PFSK-1 (cell line): ENCODE results near the gene THG1L.

Experiments used
- POLR2AphosphoS5 ChIP-seq: IDR thresholded peaks from 2 replicates; pipeline ENCODE4 v1.6.1; 2012; ENCODE audit warnings: low read depth, mild to moderate bottlenecking, control low read depth, low read length, moderate library complexity
- REST ChIP-seq, 2 experiments: IDR thresholded peaks; 2 replicates each; pipeline versions ENCODE4 v1.6.1 to v1.8.0; 2011 to 2012; ENCODE audit warnings: low read depth in 2 of 2, low read length in 2 of 2, control low read depth in 1 of 2, inconsistent platforms in 1 of 2, mild to moderate bottlenecking in 1 of 2, moderate library complexity in 1 of 2; ENCODE audit not compliant: insufficient read depth in 1 of 2
- SIN3A ChIP-seq: IDR thresholded peaks from 2 replicates; pipeline ENCODE4 v1.6.1; 2012; ENCODE audit warnings: mild to moderate bottlenecking, low read length, moderate library complexity, borderline replicate concordance; ENCODE audit not compliant: insufficient read depth
- TAF1 ChIP-seq: IDR thresholded peaks from 2 replicates; pipeline ENCODE4 v1.6.1; 2012; ENCODE audit warnings: low read length, control low read depth, borderline replicate concordance; ENCODE audit not compliant: insufficient read depth

GRCh38 chr5:157756122-157756521, 24.9 kb downstream of the THG1L start:
- TF ChIP-seq SIN3A (no peak), REST (IDR thresholded peaks at IDR 0.05; ENCODE audit: insufficient read depth in 1 of 2, low read depth in 2 of 2, low read length in 2 of 2) (no peak), TAF1 (no peak), POLR2AphosphoS5 (no peak)
